ENCODE data around the gene NEO1. TPM values are rescaled to one million over a fixed set of nuclear protein-coding genes. Genes with fewer than 3 reads are reported as not detected.
"Not testable (repeated sequence)": the region's sequence is repeated elsewhere in the genome, so short reads cannot be mapped to it uniquely, and the experiment has no call there.

NEO1 gene
- polyA plus RNA-seq, 12 donors: 47.7 to 79.2 (median 56.9) TPM

DNA sequence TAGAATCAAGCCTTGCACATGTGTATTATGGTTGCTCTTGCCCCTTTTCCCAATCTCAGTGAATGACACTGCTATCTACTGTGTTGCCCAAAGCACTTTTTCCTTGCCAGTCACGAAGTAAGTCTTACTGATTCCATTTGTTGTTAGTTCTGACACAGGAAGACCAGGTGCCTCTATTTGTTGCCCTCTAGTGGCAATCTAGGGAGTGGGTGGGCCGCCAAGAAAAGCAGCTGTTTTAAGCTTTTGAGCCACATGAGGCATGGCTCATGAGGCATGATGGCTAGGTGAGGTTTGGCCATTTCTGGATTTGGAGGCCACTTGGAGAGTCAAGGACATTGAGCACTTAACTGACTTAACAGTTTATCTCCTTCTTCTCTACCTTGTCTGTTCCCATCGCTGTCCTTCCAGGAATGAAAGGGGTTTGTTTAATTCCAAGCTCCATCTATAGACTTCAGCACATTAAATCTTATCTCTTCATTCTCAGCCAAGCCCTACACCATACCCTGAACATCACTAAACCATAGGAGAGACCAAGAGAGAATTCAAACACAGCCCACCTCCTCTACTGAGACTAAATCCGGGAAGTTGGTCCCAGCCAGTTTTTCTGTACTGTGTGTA, 213.4 kb downstream of the NEO1 start:
- peak; percentile 34 for DNase-seq

DNA sequence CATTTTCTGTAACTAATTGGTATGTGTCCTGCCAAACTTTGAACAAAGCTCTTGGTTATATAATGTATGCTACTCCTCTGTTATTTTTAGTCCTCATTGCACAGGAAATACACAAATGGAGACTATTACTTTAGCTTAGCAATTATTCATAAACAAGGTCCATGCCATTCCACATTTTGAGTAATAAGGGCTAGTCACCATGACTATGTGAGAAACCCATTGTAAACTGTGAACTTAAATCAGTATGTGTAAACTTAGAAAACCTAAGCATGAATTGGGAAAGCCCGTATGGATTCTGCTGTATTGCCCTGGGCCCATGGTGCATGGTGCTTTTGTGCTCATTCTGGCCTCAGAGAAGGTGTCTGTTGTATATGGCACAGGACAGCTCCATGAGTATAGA, 216.2 kb downstream of the NEO1 start:
- no peak for DNase-seq

DNA sequence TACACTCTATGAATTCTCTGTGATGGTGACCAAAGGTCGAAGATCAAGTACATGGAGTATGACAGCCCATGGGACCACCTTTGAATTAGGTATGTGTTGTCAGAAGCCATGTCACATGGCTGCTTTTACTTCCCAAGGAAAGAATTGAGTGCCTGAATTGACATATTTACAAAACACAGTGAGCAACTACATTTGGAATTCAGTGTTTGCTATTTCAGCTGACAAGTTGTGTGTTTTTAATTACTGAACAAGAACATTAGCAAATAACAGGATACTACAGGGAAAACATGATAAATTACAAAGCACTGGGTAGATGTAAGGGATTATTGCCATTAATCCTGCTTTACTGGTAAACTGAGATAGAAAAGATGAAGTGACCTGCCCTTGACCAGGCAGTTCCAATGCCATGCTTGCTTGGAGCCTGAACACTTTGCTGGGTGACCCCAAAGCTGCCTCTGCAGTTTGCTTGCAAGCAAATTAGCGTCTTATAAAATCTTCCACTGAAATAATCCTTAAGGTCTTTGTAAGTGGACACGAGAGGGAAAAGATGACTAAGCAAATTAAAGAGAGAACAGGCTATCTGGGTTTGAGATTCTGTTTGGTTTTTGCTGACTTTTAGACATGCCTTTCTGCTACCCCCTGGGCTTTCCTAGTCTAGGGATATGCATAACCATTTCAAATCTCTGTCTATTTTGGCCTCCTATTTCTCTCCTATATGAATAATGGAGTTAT, 218.3 kb downstream of the NEO1 start:
- no peak for DNase-seq

DNA sequence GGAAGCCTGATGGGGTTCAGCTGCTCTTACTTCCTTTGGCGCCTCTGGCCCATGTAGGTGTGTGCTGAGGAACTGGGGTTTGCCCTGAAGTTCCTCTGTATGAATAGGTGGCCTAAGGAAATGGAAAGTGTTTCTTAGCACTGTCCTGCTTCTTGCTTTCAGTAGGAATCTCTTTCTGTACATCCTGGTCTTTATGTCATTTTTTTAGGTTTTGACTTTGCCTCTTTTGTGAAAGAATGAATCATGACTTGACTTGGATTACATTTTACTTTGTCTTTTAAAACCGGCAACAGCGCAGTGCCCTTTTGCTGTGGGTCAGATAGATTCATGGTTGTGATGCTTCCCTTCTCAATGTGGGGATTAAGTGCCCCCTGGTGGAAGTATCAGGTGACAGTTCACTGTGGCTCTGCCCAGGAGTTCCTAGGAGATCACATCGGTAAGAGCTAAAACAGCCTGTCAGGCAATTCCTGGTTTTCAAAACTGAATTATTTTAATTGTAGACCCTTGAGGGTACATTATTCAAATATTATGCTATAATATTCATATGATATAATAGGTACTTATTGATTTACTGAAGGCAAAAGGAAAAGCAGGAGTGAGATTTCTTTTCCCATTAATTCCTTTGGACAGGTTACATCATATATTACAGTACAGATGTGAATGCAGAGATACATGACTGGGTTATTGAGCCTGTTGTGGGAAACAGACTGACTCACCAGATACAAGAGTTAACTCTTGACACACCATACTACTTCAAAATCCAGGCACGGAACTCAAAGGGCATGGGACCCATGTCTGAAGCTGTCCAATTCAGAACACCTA, 221.1 kb downstream of the NEO1 start:
- DNase-seq: peak; percentile 57

DNA sequence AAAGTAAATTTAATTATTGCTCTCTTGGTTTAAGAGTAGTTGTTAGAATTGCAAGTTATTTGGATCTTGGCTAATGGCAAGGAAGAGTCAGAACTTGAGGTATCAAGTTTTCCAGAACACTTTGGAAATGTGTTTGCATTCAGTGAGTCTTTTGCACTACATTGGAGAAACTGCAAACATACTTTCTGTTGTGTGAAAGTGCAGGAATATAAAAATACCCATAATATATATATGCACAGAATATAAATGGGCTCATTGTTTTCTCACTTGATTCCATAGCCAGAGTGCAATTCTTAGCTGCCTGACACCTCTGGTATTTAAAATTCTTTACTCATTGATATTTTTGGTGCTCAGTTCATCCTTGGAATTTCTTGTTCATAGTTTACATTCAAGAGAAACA, 223.6 kb downstream of the NEO1 start:
- DNase-seq: no peak

DNA sequence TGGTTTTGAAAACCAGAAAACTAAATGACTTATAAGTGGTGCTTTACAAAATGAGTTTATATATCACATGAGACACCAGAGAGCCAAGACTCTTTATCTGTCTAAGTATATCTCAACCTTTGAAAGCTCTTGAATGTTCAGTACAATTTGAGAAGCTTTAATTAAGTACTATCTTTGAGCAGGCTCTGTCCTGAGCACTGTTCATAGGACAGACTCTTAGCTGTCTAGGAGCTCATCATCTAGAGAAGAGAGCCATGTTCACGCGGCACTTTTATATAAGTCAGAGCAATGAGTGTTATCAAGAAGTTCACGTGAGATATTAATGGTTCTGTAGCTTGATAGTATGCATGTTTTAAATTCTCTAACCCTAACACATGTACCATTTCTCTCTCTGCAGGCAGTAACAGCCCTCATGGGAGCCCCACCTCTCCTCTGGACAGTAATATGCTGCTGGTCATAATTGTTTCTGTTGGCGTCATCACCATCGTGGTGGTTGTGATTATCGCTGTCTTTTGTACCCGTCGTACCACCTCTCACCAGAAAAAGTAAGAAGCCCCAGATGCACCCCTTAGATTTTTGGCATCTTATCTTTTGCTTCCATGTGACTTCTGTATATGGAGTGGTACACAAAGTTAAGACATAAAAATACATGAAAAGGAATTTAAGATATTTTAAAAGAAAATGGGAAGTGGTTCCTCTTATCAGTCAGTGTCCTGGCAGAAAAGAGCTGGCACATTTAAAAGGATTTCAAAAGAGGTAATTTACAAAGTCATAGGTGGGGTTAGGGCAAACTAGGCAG, 230.5 kb downstream of the NEO1 start:
- DNase-seq: no peak

DNA sequence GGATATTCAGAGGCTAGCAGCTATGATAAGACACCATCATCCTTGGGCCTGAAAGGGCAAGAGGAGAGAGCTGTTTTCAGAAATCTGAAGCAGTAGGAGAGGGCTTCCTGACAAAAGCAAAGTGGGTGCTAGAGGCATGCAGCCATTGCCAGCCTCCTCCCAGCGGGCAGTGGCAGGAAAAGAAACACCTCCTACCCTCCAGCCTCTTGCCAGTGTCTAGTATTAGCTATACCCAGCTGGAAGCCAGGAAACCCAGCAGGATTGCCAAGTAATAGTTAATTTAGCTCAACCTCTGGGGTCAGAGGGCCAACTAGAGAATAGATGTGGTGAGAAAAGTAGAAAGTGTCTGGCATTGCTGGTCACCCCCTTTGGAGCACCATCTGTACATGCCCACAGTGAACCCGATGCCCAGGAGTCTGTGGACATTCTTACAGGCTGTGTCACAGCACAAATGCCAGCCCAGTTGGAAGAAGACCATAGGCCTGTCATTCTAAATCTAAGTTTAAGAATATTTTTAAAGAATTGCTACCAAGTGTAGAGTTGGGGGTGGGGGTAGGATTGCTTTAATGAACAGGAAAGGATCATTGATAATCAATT, 231.2 kb downstream of the NEO1 start:
- no peak for DNase-seq

DNA sequence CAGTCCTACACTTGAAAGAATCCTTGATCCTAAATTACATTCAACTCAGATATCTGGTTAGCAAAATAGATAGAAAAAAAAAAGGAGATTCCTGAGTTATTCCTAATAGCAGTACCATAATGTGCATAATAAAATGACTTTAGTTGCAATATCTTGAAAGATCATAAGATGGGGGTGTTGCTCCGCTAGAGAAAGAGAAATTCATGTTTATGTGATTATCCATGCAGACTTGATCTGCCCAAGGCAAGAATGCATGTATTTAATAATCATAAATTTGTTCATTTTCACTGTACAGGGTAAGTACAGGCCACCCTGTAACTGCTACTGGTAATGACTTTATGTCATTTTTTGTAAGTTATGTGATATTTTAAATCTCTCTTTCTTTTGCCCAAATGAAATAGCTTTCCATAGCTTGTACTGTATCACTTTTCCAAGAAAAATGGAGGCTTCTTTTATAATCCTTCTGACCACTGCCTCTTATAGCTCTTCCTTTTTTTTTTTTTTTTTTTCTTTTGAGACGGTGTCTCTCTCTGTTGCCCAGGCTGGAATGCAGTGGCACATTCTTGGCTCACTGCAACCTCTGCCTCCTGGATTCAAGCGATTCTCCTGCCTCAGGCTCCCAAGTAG, 231.9 kb downstream of the NEO1 start:
- peak; percentile 49 for DNase-seq

DNA sequence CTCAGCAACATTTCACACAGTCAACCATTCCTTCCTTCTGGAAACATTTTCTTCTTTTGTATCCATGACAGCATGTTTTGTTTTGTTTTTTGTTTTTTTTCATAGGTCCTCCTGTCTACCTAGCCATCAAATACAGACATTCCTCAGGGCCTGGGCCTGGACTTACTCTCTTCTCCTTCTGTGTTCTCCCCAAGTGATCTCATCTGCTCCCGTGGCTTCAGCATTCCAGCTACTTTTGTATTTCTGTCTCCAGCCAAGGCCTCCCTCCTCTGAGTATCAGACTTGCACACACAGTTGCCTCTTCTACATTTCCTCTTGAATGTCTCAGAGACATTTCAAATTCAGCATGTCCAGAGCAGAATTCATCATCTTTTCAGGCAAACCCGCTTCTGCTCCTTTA, 234.0 kb downstream of the NEO1 start:
- DNase-seq: peak; percentile 33

DNA sequence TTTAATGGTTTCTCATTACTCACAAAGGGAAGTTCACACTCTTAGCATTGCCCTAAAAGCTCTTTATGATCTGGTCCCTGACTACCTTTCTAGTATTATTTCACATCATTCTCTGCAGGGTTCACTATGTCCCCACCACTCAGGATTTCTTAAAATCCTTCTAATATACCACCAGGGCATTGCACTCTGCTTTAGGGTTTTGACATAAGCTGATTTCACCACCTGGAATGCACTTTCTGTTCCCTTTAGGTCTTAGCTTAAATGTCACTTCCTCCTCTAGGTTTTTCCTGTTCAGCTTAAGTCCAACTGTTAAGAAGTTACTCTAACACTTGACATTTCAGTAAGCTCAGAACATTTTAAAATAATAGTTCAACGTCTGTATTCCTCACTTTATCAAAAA, 234.8 kb downstream of the NEO1 start:
- DNase-seq: no peak

DNA sequence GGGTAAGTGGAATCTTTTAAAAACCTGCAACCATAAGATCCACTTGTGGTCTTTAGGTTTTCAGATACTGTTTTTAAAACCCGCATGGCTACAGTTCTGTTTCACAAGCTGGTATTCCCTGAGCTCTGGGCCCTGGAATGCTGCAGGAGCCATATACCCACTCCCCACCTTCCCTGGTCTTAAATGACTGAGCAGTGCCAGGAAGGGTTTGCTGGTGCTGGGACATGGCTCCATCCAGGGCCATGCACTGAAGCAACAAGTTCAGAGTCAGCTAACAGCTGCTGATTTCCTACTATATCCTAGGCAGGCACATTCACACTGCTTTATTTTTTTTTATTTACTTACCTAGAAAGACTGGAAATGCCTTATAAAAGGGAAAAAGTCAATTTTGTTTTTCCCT, 239.2 kb downstream of the NEO1 start:
- no peak for DNase-seq

DNA sequence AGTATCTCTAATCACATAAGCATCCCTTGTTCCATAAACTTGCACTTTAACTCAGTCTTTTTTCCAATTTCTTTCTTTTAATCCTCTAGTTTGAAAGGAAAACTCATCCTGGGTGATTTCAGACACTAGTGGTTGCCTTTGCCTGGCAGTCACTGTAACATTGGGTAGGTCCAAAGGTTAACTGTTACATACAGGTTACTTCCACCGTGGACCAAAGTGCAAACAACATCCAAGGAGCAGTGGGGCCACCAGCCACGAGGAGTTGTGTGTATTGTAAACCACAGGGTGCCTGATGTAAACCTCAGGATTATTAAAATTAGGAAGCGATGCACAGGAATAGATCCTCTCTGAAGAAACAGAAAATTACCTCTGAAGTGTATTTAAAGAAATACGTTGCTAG, 241.5 kb downstream of the NEO1 start:
- no peak for DNase-seq

DNA sequence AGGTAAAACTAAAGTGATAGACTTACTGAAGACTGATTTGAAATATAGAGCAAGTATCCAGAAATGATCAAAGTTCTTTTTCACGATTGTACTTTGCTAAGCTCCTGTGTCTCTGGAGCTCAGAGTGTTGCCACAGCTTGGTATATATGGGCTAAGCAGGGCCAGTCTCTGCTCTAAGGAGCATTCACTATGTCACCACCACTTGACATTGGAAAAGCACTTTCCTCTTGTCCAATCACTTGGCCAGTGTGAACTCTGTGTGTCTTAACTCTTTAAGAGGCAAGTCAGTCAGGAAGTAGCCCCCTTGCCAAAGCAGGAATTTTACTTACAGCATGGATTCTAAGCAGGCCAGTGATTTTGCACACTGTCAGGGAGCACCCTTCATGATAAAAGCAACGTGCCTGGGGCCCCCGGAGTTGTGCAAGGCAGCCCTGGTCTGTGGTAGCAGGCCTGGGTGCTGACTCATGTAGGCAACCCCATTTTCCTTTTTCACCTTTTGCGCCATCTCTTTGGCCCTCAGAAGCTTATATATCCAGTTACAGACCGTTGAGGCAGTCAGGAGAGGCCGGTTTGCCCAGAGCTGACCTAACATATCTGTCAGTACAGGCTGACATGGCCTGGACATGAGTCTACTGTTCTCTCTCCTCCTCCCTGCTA, 243.5 kb downstream of the NEO1 start:
- no peak for DNase-seq

DNA sequence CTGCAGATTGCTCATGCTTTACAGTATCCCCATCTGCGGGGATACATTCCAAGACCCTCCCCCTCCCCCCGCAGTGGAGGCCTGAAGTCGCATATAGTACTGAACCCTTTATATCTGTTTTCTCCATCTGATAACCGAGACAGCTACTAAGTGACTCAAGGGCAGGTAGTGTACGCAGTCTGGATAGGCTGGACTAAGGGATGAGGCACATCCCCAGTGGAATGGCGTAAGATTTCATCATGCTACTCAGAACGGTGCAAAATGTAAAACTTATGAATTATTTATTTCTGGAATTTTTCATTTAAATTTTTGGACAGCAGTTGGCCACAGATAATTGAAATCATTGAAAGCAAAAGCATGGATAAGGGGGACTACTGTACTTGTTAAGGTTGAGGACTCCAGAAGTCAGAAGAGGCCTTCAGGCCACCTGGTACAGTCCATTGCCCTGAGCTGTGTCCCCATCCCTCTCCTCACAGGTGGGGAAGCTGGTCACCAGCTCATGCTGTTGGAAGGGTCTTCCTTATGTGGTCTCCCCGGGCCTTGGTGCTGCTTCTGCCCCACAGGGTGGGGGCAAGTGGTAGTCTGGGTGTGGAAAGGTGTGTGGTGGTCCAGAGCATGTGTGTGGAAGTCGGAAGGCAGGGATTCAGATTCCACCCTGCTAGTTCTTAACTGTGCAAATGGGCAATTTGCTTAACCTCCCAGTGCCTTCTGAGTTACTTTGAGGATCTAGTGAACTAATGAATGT, 244.5 kb downstream of the NEO1 start:
- no peak for DNase-seq

DNA sequence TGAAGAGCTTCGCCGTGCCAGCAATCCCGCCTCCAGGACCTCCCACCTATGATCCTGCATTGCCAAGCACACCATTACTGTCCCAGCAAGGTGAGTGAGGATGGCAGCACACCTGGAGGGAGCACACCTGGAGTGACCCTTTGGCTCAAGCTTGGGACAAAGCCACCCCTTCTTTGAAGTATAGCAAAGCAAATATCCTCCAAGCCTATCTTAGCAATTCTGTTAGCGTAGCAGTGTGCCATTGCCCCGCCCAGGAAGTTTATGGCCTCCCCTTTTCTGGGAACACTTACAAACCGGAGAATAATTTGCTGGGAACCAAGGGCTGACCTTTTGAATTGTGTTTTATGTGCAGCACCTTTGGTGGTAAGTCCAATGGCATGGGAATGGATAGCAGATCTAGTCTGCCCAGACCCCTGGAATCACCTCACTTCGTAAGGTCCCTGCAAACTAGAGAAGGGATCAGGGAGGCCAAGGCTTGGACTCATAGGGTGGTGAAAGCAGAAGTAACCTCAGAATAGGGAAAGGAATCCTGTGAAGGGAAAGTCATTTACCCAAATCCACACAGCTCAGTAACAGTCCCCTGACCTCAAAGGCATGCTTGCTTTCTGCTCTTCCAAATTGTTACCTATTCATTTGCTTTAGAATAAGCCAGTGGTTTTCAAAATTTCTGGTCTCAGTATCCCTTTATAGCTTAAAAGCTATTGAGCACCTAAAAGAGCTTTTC, 246.4 kb downstream of the NEO1 start:
- no peak for DNase-seq

DNA sequence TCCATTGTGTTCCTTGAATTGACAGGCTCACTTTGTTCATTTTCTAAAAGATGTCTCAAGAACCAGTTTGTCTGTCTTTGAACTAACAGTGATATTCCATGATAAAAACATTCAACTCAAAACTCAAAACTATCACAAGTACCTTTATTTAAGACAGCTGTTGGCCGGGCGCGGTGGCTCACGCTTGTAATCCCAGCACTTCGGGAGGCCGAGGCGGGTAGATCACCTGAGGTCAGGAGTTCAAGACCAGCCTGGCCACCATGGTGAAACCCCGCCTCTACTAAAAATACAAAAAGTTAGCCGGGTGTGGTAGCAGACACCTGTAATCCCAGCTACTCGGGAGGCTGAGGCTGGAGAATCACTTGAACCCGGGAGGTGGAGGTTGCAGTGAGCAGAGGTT, 248.0 kb downstream of the NEO1 start:
- not testable (repeated sequence) for DNase-seq

DNA sequence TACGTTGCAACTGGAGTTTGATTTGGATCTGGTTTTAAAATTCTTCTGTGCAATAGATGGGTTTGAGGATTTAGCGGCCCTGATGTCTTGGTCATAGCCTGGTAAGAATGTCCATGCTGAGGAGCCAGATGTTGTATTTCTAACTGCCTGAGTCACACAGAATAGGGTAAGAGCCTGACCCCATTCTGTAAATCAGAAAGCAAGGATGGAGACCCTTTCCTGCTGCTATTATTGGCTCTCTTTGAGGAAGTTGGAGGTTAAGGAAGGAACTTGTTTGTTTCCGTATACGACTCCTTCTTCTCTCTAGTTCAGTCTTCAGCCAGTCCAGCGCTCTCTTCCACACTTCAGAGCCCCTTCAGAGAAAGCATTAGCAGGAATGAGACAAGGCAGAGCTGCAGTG, 251.4 kb downstream of the NEO1 start:
- no peak for DNase-seq

DNA sequence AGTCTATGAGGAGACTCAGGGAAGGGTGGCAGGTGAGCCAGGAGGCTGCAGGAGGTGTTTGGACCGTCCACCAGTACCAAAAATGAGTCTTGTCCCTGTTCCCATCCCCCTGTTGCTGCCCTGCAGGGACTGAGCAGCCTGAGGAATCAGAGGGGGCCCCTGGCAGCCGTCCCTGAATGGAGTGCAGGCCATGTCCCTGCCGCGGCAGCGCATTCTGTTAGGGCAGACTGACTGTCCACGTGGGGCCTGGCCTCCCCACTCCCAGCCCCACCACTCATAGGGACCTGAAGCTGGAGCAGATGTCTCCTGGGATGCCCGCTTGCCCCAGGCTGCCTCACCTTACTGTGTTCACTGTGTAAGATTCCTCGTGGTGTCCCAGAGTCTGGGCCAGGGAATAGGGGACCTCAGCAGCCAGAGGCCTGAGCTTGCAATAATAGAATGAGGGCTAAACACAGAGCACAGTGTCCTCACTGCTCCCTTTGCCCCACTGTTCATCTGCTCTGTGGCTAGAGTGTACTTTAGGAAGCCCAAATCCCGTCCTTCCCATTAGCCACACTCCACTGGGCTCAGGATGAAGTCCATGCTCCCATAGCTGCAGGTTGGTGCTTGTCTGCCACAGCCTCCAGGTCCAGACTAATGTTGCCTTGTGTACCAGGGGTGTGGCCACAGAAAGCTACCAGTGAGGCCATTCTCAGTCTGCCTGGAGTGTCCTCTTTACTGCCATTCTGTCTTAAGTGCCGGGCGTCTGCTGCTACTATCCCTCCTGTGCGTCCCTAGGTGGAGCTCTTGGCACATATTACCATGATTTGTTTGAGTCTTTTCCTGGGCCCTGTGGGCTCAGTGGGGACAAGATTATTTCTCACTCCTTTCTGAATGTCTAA, 253.3 kb downstream of the NEO1 start:
- DNase-seq: peak; percentile 32
